Measurements from ENCODE around the gene GRAMD2B. TPM values are rescaled to one million over a fixed set of nuclear protein-coding genes. Genes with fewer than 3 reads are reported as not detected.

GRAMD2B gene
- total and polyA plus RNA-seq, 2 of the 8 experiments (the other 6 are each of a cell fraction or from before 2014, with no cell fraction given): 6.4 to 9.4 TPM

DNA sequence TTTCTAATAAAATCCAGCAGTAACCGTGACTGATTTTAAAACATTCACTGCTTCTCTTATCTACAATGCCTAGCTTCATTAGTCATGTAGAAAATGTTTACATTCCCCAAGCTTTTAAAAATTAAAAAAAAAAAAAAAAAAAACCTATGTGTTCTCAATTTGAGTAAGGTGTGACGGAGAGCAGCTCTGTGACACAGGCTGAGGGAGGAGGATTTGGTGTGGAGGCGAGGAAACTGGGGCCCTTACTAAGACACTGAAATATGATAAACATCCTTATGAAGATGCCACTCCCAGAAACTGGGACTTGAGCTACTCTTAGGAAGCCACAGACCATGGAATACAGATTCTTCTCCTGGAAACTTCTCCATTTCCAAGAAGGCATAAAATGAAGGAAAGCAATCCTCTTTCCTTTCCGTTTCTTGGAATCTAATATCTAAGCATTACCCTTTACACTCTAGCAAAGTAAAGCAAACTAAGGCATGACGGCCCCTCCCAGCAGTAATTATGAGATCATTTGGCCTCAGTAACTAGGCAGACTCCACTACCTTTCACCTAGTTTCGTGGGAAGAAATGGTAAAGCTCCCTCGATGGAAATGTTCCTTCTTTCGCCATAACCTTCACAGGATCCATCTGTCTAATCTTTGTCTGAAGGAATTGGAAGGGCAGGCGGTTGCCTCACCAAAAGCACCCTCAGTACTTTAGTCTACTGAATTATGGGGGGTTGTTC is 23.5 kb downstream of the GRAMD2B start (continued):
- no peak for TF ChIP-seq CHD7 (IDR thresholded peaks at IDR 0.05; ENCODE audit: insufficient replicate concordance, low read length)
- TF ChIP-seq NRF1 (IDR thresholded peaks at IDR 0.05; ENCODE audit: low read depth, low read length): no peak
- TF ChIP-seq RNF2 (IDR thresholded peaks at IDR 0.05; ENCODE audit: borderline replicate concordance, low read depth, low read length, missing control alignments, poor library complexity, severe bottlenecking): no peak
- no peak for TF ChIP-seq HDAC2 (IDR thresholded peaks at IDR 0.05; ENCODE audit: borderline replicate concordance in 1 of 2, low read depth in 2 of 2, low read length in 2 of 2)
- TF ChIP-seq CREB1 (IDR thresholded peaks at IDR 0.05): no peak
- no peak for TF ChIP-seq CHD2 (IDR thresholded peaks at IDR 0.05; ENCODE audit: low read length)

Measured in H1 (cell line).